GM15510 (cell line): ENCODE results near the gene NT5M.

Experiments used
- POLR2A ChIP-seq: IDR thresholded peaks from 3 replicates; pipeline ENCODE4 v1.6.1; 2011; ENCODE audit warnings: borderline replicate concordance; ENCODE audit not compliant: insufficient read length; ENCODE audit errors: extremely low read depth

Gene NT5M

GRCh38 chr17:17295141-17295540, 8.0 kb upstream of the NT5M start:
- no peak for TF ChIP-seq POLR2A

GRCh38 chr17:17297217-17297616, 6.0 kb upstream of the NT5M start:
- TF ChIP-seq POLR2A = no peak

GRCh38 chr17:17298108-17298507, 5.1 kb upstream of the NT5M start:
- no peak for TF ChIP-seq POLR2A

GRCh38 chr17:17300624-17301568, 2.3 kb upstream of the NT5M start:
- no peak for TF ChIP-seq POLR2A

GRCh38 chr17:17303847-17304490, 796 bp downstream of the NT5M start:
- TF ChIP-seq POLR2A = no peak

- no peak for TF ChIP-seq POLR2A
Observed at GRCh38 chr17:17304521-17304985, 1.4 kb downstream of the NT5M start.

- peak; percentile 50 for TF ChIP-seq POLR2A
Observed at GRCh38 chr17:17305281-17305801, 2.2 kb downstream of the NT5M start.

- no peak for TF ChIP-seq POLR2A
Observed at GRCh38 chr17:17309356-17309755, 6.2 kb downstream of the NT5M start.

- TF ChIP-seq POLR2A = no peak
Observed at GRCh38 chr17:17313350-17313991, 10.3 kb downstream of the NT5M start.

- no peak for TF ChIP-seq POLR2A
Observed at GRCh38 chr17:17314501-17315071, 11.4 kb downstream of the NT5M start.

GRCh38 chr17:17315142-17315821, 12.1 kb downstream of the NT5M start:
- no peak for TF ChIP-seq POLR2A

GRCh38 chr17:17320188-17320910, 17.2 kb downstream of the NT5M start:
- no peak for TF ChIP-seq POLR2A

GRCh38 chr17:17320911-17321220, 17.7 kb downstream of the NT5M start:
- TF ChIP-seq POLR2A = no peak

- no peak for TF ChIP-seq POLR2A
Observed at GRCh38 chr17:17321356-17322025, 18.3 kb downstream of the NT5M start.
